Right lobe of liver (tissue), 6 donors: Measurements from ENCODE around the gene C15orf62. TPM values are rescaled to one million over a fixed set of nuclear protein-coding genes. Genes with fewer than 3 reads are reported as not detected.

Source experiments
- ATAC-seq, 4 donors: fragments of 200-7000 bp; cut with Tn5 transposase; one replicate each; pipeline ENCODE4 v1.9.1; 2020; ENCODE audit warnings: mild to moderate bottlenecking in 4 of 4, moderate library complexity in 4 of 4
- DNase-seq, 3 donors: peaks; one replicate each; pipeline ENCODE4 v3.0.0-alpha.2; 2020
- H3K27ac ChIP-seq, 3 donors: fragments of 200-600 bp; one replicate each; pipeline ENCODE4 v1.8.0; 2022
- H3K27me3 ChIP-seq, 2 donors: fragments of 200-600 bp; one replicate each; pipeline ENCODE4 v1.8.0; 2022
- H3K36me3 ChIP-seq, 4 donors: fragments of 200-600 bp; sonication (generic) in 1 of 4; one replicate each; pipeline versions ENCODE4 v1.5.1 to v1.8.0; 2017 to 2022; ENCODE audit warnings: control low read depth in 1 of 4
- H3K4me1 ChIP-seq, 4 donors: fragments of 200-600 bp; sonication (generic) in 1 of 4; one replicate each; pipeline versions ENCODE4 v1.5.1 to v1.8.0; 2017 to 2022; ENCODE audit warnings: control low read depth in 1 of 4
- H3K4me3 ChIP-seq, 3 donors: fragments of 200-600 bp; one replicate each; pipeline ENCODE4 v1.8.0; 2022
- H3K9me3 ChIP-seq, 4 donors: fragments of 200-600 bp; sonication (generic) in 1 of 4; one replicate each; pipeline versions ENCODE4 v1.5.1 to v1.8.0; 2017 to 2022; ENCODE audit warnings: control low read depth in 1 of 4
- POLR2A ChIP-seq: fragments of 450-650 bp; IDR thresholded peaks from one replicate; pipeline ENCODE4 v1.6.1; 2017; ENCODE audit warnings: antibody characterized with exemption, mild to moderate bottlenecking
- WGBS: methylation state at CpG from one replicate; pipeline ENCODE4 v1.1.6; 2018; ENCODE audit warnings: low coverage, low lambda C conversion rate; ENCODE audit not compliant: insufficient coverage; ENCODE audit errors: missing lambda C conversion rate; 5-methylcytosine and 5-hydroxymethylcytosine counted together
- intact Hi-C, 2 donors: fragments of 100-400 bp; cut with DNase I; formaldehyde crosslinking; loops; one replicate each; pipeline versions ENCODE4 v1.11.2 to v1.14.1; 2022
- total RNA-seq, 6 experiments: library from RNA; depleted of rRNA in 2 of 6; stranded (reverse); fragments of >200 nt in 2 of 6; fragmentation: NEBNext Ultra II Directional in 3 of 6; extraction: Animal tissue kit (Norgen Biotek cat#: 25700) in 3 of 6; gene quantifications; one replicate each; pipeline versions ENCODE4 v1.1.0 to v1.2.4, GENCODE V29; 2016 to 2023
- TF ChIP-seq, protein P1 (sequence below), 4 donors: fragments of 200-600 bp in 3 of 4; fragments of 450-650 bp in 1 of 4; IDR thresholded peaks; one replicate each; pipeline versions ENCODE4 v1.5.1 to v1.8.0; 2016 to 2022; ENCODE audit warnings: antibody characterized with exemption in 4 of 4, mild to moderate bottlenecking in 2 of 4
- donor health status: DM: no; HTN: yes; CAD: no.
- donor health status: DM: no; HTN: no; CAD: no.
- donor health status: DM: no; HTN: no; CAD: no.
- donor health status: DM: no; HTN: yes; CAD: no.
- donor health status: DM: no; HTN: yes; CAD: no.

C15orf62 gene
- total RNA-seq, 6 experiments from 2014 or later: 0.51 to 1.6 (median 0.83) TPM

DNA sequence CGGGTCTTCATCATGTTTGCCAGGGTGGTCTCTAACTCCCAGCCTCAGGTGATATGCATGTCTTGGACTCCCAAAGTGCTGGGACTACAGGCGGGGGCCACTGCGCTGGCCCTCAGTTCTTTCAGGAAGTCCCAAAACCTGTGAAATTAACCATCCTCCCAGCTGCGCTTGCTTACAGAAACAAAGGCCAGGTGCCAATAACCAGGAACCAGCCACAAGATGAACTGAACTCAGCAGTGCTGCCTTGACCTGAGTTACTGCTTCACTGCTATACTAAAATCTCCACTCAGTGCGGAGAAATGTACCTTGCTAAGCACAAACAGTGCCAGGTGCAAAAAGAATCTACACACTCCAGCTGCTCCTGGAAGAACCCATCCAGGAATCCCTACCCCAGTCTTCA is 9.8 kb upstream of the C15orf62 start:
- ATAC-seq (no peak), DNase-seq (peak in 1 of 3 donors; percentile 6)
- Histone ChIP-seq H3K4me3 (no peak overlapping the region), H3K4me1 (peaks cover 0 to 6% (median 3%) of the 10 kb centered on the region in 4 donors), H3K27me3 (no peaks in the 10 kb centered on the region), H3K27ac (no peak overlapping the region), H3K36me3 (no peaks in the 10 kb centered on the region), H3K9me3 (no peaks in the 10 kb centered on the region)
- intact Hi-C loops: no loop called here
- no peak for TF ChIP-seq POLR2A
- TF ChIP-seq, protein P1, sequence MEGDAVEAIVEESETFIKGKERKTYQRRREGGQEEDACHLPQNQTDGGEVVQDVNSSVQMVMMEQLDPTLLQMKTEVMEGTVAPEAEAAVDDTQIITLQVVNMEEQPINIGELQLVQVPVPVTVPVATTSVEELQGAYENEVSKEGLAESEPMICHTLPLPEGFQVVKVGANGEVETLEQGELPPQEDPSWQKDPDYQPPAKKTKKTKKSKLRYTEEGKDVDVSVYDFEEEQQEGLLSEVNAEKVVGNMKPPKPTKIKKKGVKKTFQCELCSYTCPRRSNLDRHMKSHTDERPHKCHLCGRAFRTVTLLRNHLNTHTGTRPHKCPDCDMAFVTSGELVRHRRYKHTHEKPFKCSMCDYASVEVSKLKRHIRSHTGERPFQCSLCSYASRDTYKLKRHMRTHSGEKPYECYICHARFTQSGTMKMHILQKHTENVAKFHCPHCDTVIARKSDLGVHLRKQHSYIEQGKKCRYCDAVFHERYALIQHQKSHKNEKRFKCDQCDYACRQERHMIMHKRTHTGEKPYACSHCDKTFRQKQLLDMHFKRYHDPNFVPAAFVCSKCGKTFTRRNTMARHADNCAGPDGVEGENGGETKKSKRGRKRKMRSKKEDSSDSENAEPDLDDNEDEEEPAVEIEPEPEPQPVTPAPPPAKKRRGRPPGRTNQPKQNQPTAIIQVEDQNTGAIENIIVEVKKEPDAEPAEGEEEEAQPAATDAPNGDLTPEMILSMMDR (IDR thresholded peaks at IDR 0.05): no peak
- WGBS: no CpG with 5 or more reads among the region's 5 CpGs

DNA sequence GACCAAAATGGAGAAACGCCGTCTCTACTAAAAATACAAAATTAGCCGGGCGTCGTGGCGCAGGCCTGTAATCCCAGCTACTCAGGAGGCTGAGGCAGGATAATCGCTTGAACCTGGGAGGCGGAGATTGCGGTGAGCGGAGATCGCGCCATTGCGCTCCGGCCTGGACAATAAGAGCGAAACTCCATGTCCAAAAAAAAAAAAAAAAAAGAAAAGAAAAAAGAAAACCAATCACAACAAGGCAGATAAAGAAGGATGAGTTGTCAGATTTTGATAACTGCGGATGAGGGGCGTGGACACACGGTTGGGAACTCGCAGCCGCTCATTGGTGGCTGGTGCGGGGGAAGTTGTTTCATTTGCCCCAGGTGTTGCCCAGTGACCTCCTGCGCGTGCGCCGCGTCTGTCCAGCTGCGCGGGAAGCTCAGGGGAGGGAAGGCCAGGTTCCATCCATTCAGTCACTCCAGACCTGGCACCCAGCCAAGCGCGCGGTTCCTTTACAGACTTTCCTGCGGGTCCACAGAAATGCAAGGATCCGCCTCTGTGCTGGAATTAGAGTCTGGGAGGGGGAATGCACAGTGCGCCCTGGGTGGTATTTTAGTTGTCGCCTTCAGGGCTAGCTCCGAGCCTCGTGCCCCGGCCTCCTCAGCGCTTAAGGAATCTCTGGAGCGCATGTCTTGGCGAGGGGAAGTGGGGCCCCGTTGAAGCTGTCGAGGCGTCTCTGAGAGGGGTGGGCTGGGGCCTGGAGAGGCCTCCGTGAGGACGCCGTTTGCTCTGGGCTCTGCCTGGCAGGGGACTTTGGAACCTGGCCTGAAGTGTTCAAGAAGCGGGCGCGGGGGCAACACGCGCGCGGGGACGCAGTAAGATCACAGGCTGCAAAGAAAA is 6.6 kb upstream of the C15orf62 start:
- no peaks in the 10 kb centered on the region for H3K27me3 ChIP-seq
- ATAC-seq (peak; percentile 57 to 69 (median 63)), DNase-seq (peak; percentile 91 to 94 (median 94))
- TF ChIP-seq POLR2A: no peak
- TF ChIP-seq, protein P1 (IDR thresholded peaks at IDR 0.05): no peak
- H3K27ac ChIP-seq: peak overlapping the region; percentile 83 to 92 (median 91)
- peaks cover 0 to 21% (median 3%) of the 10 kb centered on the region in 4 donors for H3K4me1 ChIP-seq
- H3K9me3 ChIP-seq: no peaks in the 10 kb centered on the region
- WGBS: 25% methylated on average over 51 of the region's 55 CpGs
- intact Hi-C loops: no loop called here
- H3K36me3 ChIP-seq: peaks cover 0 to 15% (median 7%) of the 10 kb centered on the region in 4 donors
- H3K4me3 ChIP-seq: peak overlapping the region; percentile 70 to 84 (median 79)

DNA sequence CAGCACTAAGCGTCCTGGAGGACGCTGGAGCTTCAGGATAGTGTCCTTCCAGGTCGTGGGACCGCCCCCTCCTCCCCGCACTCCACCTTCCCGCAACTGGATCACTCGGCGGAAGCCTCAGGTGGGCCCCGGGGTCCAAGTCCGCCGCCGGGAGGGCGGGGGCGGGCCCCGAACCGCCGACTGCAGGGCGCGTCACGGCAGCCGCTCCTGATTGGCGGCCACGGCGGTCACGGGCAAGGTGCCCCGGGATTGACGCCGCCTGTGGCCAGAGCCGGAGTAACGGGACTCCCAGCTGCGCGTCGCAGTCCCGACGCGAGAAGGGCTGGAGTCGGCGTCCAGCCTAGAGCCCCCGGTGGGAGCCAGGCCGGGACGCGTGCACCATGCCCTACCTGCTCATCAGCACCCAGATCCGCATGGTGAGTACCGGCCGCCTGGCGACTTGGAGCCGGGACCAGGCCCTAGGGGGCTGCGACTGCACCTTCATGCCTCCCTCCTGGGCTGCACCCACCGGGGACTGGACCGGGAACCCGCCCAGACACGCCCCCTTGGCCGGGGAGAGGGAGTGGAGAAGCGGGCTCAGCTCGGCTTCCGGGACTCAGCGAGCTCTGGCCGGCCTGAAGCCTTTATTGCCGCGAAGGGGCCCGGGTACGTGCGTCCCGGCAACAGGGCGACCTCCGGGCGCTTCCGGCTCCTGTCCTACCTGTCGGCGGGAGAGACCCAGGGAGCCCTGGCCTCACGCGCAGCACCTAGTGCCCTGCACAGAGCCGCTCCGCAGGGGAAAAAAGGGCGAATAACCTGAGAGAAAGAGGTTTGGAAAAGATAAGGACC is 5.8 kb upstream of the C15orf62 start, which contains the start of gene GCHFR:
Gene GCHFR (plus strand): TSS at position 268 of the 828 bp plus-strand sequence. CDS start 113 bp downstream, at position 381.
- H3K27ac ChIP-seq: peak within 1 kb of the TSS; percentile 83 to 92 (median 91)
- WGBS: 0% methylated on average over 11 of the region's 75 CpGs

DNA sequence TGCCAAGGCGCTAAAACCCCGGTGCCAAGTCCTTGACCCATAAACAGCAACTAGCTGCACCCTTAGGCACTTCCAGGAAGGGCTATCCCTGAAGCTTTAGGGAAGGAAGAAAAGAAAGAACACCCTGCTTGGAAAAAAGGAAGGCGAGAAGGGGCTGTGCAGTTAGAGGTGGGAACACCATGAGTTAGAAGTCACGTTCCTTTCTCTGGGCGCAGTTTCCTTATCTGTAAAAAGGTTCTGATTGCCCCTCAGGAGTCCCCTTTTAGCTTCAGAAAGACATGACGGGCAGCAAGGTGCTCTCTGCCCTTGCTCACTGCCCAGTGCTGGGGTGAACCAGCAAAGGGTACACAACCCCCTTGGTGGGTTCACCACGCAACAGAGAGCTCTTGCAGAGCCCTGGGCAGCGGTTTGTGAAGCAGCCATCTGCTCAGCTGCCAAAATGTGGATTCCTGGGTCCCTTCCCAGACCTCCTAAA is 5.1 kb upstream of the C15orf62 start:
- Histone ChIP-seq H3K27ac (peak overlapping the region; percentile 83 to 92 (median 91)), H3K27me3 (no peaks in the 10 kb centered on the region), H3K4me3 (peak overlapping the region; percentile 70 to 84 (median 79)), H3K4me1 (peaks cover 0 to 27% (median 3%) of the 10 kb centered on the region in 4 donors), H3K9me3 (no peaks in the 10 kb centered on the region), H3K36me3 (peaks cover 0 to 15% (median 8%) of the 10 kb centered on the region in 4 donors)
- TF ChIP-seq POLR2A: no peak
- TF ChIP-seq, protein P1 (IDR thresholded peaks at IDR 0.05): no peak
- peak in 1 of 4 donors; percentile 2 for ATAC-seq
- WGBS: 4% methylated on average over 4 of the region's 8 CpGs
- DNase-seq: peak in 2 of 3 donors; percentile 56 to 59
- intact Hi-C loops: no loop called here

More for the DNA sequence above, 5.8 kb upstream of the C15orf62 start, which contains the start of gene GCHFR:
- ATAC-seq: peak; percentile 78 to 87 (median 81)
- DNase-seq: peak; percentile 88 to 93 (median 90)
- intact Hi-C loops: no loop called here
- peaks cover 0 to 22% (median 3%) of the 10 kb centered on the region in 4 donors for H3K4me1 ChIP-seq
- H3K9me3 ChIP-seq: no peaks in the 10 kb centered on the region
- peaks cover 0 to 15% (median 8%) of the 10 kb centered on the region in 4 donors for H3K36me3 ChIP-seq
- H3K4me3 ChIP-seq: peak within 1 kb of the TSS; percentile 70 to 84 (median 79)
- no peaks in the 10 kb centered on the region for H3K27me3 ChIP-seq
- TF ChIP-seq, protein P1 (IDR thresholded peaks at IDR 0.05): peak; percentile 37 to 57 (median 50)
- TF ChIP-seq POLR2A: peak; percentile 94
